NB4 (cell line): ENCODE measurements around the gene OTP.

Experiments
- DNase-seq: peaks from one replicate; pipeline ENCODE4 v3.0.0; 2010; ENCODE audit warnings: low read depth
- H3K4me3 ChIP-seq: one replicate; pipeline ENCODE4 v1.5.1; 2011; ENCODE audit warnings: mild to moderate bottlenecking, low read depth, low read length, moderate library complexity
- CTCF ChIP-seq: IDR thresholded peaks from one replicate; pipeline ENCODE4 v1.5.1; 2012; ENCODE audit warnings: low read depth, low read length
- MAX ChIP-seq: IDR thresholded peaks from 2 replicates; pipeline ENCODE4 v1.6.1; 2011; ENCODE audit warnings: low read depth, low read length
- MYC ChIP-seq: IDR thresholded peaks from 2 replicates; pipeline ENCODE4 v1.6.1; 2011; ENCODE audit warnings: low read depth, low read length
- POLR2A ChIP-seq: IDR thresholded peaks from 2 replicates; pipeline ENCODE4 v1.6.1; 2011; ENCODE audit warnings: mild to moderate bottlenecking; ENCODE audit not compliant: insufficient read length; ENCODE audit errors: extremely low read depth

OTP gene

GRCh38 chr5:77637998-77638762 lies at the start of gene OTP:
TSS of gene OTP (minus strand) at chr5:77638713. CDS start at chr5:77638549, 164 bp downstream.
- TF ChIP-seq MAX (no peak), CTCF (no peak), POLR2A (no peak), MYC (no peak)
- no peak for DNase-seq
- no peak within 1 kb of the TSS for H3K4me3 ChIP-seq

GRCh38 chr5:77683171-77683732 lies 44.7 kb upstream of the OTP start:
- TF ChIP-seq MYC: no peak
- TF ChIP-seq MAX: no peak
- no peak for TF ChIP-seq CTCF
- no peak for TF ChIP-seq POLR2A
- DNase-seq: no peak
- H3K4me3 ChIP-seq: no peak overlapping the region

DNA sequence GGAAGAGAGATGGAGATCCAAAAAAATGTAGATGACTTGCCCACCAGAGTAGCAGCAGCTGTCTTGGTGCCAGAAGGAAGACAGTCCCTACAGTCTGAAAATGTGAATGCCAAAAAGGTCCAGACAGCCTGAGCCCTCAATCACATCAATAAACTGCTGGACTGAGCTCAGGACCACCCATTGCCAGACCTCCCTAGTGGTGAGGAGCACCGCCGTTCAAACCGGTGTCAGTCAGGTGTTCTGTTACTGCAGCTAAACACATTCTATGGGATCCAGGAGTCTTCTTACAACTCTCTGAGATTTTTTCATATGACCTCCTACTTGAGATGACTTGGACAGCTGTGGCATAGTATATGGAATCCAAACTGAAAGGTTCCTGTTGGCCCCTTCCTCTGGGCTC lies 32.0 kb upstream of the OTP start:
- no peak for TF ChIP-seq MYC
- TF ChIP-seq CTCF: no peak
- TF ChIP-seq POLR2A: no peak
- no peak for TF ChIP-seq MAX
- no peak overlapping the region for H3K4me3 ChIP-seq
- no peak for DNase-seq

DNA sequence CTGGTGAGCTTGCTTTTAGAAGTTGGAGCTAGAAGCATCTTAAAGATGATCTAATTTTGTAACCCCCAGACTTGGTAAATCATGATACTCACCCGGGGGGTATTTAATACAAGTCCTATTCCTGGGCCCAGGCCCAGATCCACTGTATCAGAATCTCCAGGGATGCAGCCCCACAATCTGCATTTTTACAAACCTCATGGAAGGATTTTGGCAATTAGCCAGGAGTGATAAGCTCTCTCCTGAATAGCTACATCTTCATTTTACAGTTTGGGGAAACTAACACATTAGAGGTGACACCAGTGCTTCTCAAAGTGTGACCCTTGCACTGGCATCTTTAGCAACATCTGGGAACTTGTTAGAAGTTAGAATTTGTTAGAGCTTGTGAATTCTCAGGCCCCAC lies 31.2 kb upstream of the OTP start:
- TF ChIP-seq MYC: no peak
- TF ChIP-seq MAX: no peak
- TF ChIP-seq POLR2A: no peak
- no peak for TF ChIP-seq CTCF
- H3K4me3 ChIP-seq: no peak overlapping the region
- no peak for DNase-seq

DNA sequence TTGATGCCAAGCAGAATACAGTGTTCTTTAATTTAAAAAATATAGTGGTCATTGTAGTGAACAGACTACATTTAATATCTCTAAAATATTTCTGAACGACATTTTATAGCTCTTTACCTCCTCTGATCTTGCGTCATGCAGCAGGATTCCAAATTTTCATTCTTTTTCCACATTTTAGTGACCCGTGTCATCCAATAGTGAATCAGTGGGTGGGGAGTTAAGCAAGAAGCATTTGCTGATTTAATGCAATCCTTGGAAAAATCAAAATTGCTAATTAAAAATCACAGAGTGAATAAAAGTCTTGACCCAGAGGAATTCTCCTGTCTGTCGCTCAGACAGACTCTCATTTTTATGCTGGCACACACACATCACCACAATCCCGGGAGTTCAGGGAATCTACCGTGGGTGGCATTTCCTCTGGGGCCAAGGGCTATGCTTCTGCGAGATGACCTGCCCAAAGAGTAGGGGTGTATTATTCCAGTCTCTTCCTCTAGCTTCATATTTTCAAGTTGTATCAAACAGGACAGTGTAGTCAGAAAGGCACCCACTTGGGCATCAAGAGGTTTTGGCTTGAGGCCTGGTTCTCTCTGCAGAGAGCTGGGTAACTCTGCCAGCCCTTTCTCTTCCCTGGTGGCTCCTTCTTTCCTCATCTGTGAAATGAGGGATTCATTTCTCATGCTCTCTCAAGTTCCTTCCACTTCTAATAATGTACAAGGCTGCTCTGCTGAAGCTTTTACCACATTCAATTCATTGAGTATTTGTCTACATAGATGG lies 24.8 kb upstream of the OTP start:
- no peak for DNase-seq
- H3K4me3 ChIP-seq: no peak overlapping the region
- TF ChIP-seq MYC: no peak
- TF ChIP-seq CTCF: no peak
- no peak for TF ChIP-seq POLR2A
- TF ChIP-seq MAX: no peak
